Measurements from ENCODE around the gene CLEC12A.

The CLEC12A gene

GRCh38 chr12:10027311-10027710 lies 56.1 kb downstream of the CLEC12A start:
- no peak overlapping the region for H3K27ac ChIP-seq
- H3K36me3 ChIP-seq: no peaks in the 10 kb centered on the region
- no peaks in the 10 kb centered on the region for H3K4me1 ChIP-seq
- no peaks in the 10 kb centered on the region for H3K27me3 ChIP-seq
- no peaks in the 10 kb centered on the region for H3K9me3 ChIP-seq
- H3K4me3 ChIP-seq: no peak overlapping the region
- intact Hi-C loops (cut with DNase I; ENCODE audit: low total_unique reads): no loop called here
- TF ChIP-seq CTCF (IDR thresholded peaks at IDR 0.05): no peak
- DNase-seq: no peak

DNA sequence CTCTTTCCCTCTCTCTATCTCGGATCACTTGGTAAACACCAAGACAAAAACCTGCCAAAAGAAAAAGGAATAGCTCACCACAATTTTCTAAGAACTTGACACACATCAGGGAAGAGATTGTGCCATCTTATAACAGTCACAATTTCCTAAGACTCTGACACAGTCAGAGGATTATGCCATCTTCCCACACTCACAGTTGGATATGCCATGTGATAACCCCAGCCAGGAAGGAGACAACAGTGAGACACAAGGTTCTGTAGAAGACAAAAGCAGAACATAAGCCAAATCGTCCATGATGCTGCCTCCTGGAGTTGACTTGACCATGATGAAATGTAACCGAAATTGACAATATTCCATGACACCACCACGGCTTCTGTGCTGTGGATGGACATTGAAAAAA lies 56.5 kb downstream of the CLEC12A start:
- H3K4me3 ChIP-seq: no peak overlapping the region
- no peak overlapping the region for H3K27ac ChIP-seq
- H3K4me1 ChIP-seq: no peaks in the 10 kb centered on the region
- no peak for TF ChIP-seq CTCF (IDR thresholded peaks at IDR 0.05)
- intact Hi-C loops (cut with DNase I; ENCODE audit: low total_unique reads): no loop called here
- DNase-seq: no peak
- no peaks in the 10 kb centered on the region for H3K9me3 ChIP-seq
- no peaks in the 10 kb centered on the region for H3K27me3 ChIP-seq
- H3K36me3 ChIP-seq: no peaks in the 10 kb centered on the region

- Histone ChIP-seq H3K4me3 (no peak within 1 kb of the TSS), H3K27me3 (no peaks in the 10 kb centered on the region), H3K4me1 (no peaks in the 10 kb centered on the region), H3K9me3 (no peaks in the 10 kb centered on the region), H3K36me3 (no peaks in the 10 kb centered on the region), H3K27ac (no peak within 1 kb of the TSS)
- intact Hi-C loops (cut with DNase I; ENCODE audit: low total_unique reads): no loop called here
- no peak for DNase-seq
- TF ChIP-seq CTCF (IDR thresholded peaks at IDR 0.05): no peak
These were observed 59.2 kb downstream of the CLEC12A start, which contains the start of gene CLEC9A for GRCh38 chr12:10030446-10030845. CLEC9A (plus strand) TSS chr12:10030682; CDS start chr12:10052688, 22,006 bp downstream.

DNA sequence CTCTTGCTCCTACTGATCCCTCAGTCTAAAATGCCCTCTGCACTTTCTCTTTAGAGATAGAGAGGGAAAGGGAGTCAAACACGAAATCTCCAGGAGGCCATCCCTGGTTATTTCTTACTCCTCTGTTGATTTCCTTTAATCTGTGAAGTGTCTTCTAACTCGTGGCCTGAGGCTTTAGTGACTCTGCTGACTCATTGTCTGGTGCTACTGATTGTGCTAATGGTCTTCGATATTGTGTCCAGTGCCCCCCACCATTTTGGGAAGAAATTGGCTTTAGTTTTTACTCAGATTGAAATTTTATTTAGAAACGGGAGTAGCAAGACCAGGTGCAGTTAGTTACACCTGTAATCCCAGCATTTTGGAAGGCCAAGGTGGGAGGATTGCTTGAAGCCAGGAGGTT lies 60.1 kb downstream of the CLEC12A start:
- Histone ChIP-seq H3K36me3 (no peaks in the 10 kb centered on the region), H3K27ac (no peak overlapping the region), H3K4me3 (no peak overlapping the region), H3K4me1 (no peaks in the 10 kb centered on the region), H3K27me3 (no peaks in the 10 kb centered on the region), H3K9me3 (no peaks in the 10 kb centered on the region)
- TF ChIP-seq CTCF (IDR thresholded peaks at IDR 0.05): no peak
- intact Hi-C loops (cut with DNase I; ENCODE audit: low total_unique reads): no loop called here
- DNase-seq: no peak

DNA sequence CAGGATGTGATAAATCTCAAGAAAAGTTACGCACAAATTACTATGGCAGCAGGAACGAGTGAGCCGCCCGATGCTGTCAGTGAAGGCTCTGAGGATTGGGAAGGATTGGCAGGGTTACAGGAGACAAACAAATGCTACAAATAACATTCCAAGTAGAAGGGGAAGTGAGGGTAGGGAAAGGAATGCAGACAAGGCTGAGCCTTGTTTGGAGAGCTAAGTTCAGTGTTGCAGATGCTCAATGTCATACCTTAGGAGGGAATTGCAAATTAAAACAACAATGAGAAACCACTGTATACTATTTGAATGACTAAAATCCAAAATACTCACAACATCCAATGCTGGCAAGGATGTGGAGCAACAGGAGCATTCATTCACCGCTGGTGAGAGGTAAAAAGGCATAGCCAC lies 60.6 kb downstream of the CLEC12A start:
- Histone ChIP-seq H3K4me1 (no peaks in the 10 kb centered on the region), H3K36me3 (no peaks in the 10 kb centered on the region), H3K27me3 (no peaks in the 10 kb centered on the region), H3K27ac (no peak overlapping the region), H3K4me3 (no peak overlapping the region), H3K9me3 (no peaks in the 10 kb centered on the region)
- intact Hi-C loops (cut with DNase I; ENCODE audit: low total_unique reads): no loop called here
- DNase-seq: no peak
- no peak for TF ChIP-seq CTCF (IDR thresholded peaks at IDR 0.05)
